Naive thymus-derived CD4-positive, alpha-beta T cell (primary cell): ENCODE measurements around the gene GHR. TPM values are rescaled to one million over a fixed set of nuclear protein-coding genes. Genes with fewer than 3 reads are reported as not detected.

Source experiments
- ATAC-seq: fragments of 150-1000 bp; cut with Tn5 transposase; 2 replicates; pipeline ENCODE4 v1.10.0; 2021; ENCODE audit warnings: mild to moderate bottlenecking, moderate library complexity
- CTCF ChIA-PET: fragments of 350-600 bp; sonication (Branson Sonifier 250); formaldehyde crosslinking; loops from one replicate; lab custom pipeline; 2021; ENCODE audit warnings: antibody characterized with exemption; lab: Charles Lee
- POLR2A ChIA-PET: fragments of 350-600 bp; sonication (Branson Sonifier 250); formaldehyde crosslinking; loops from one replicate; lab custom pipeline; 2021; ENCODE audit warnings: antibody characterized with exemption, inconsistent platforms; lab: Charles Lee
- DNase-seq, 9 donors: peaks; one replicate each; pipeline versions ENCODE4 v3.0.0 to v3.0.0-alpha.2; 2020 to 2022; ENCODE audit warnings: mixed read lengths in 1 of 9
- H3K27ac ChIP-seq: one replicate; pipeline ENCODE4 v1.7.0; 2013; ENCODE audit warnings: mild to moderate bottlenecking, low read depth, low read length, moderate library complexity
- H3K27me3 ChIP-seq, 2 donors: one replicate each; pipeline ENCODE4 v1.7.0; 2013; ENCODE audit warnings: low read length in 2 of 2, mild to moderate bottlenecking in 2 of 2, moderate library complexity in 2 of 2; ENCODE audit not compliant: control insufficient read depth in 2 of 2, insufficient read depth in 2 of 2
- H3K36me3 ChIP-seq, 3 experiments: 1 replicate in 2 of 3; 2 replicates in 1 of 3; pipeline ENCODE4 v1.7.0; 2013; ENCODE audit warnings: low read length in 3 of 3, mild to moderate bottlenecking in 3 of 3, moderate library complexity in 1 of 3; ENCODE audit not compliant: insufficient read depth in 3 of 3, control insufficient read depth in 2 of 3
- H3K4me1 ChIP-seq, 2 donors: one replicate each; pipeline ENCODE4 v1.7.0; 2013; ENCODE audit warnings: low read length in 2 of 2, mild to moderate bottlenecking in 2 of 2, moderate library complexity in 1 of 2; ENCODE audit not compliant: control insufficient read depth in 2 of 2, insufficient read depth in 2 of 2
- H3K4me3 ChIP-seq: 2 replicates; pipeline ENCODE4 v1.7.0; 2013; ENCODE audit warnings: mild to moderate bottlenecking, low read length
- H3K9me3 ChIP-seq, 3 experiments: 1 replicate in 2 of 3; 2 replicates in 1 of 3; pipeline ENCODE4 v1.7.0; 2013; ENCODE audit warnings: low read length in 3 of 3; ENCODE audit not compliant: control insufficient read depth in 2 of 3
- H3K27ac Mint-ChIP-seq, 9 donors: one replicate each; pipeline ENCODE4 v1.8.0; 2020 to 2022; ENCODE audit warnings: mixed read lengths in 9 of 9, mild to moderate bottlenecking in 8 of 9, moderate library complexity in 5 of 9, inconsistent platforms in 2 of 9
- H3K27me3 Mint-ChIP-seq, 5 donors: one replicate each; pipeline ENCODE4 v1.8.0; 2021 to 2022; ENCODE audit warnings: mixed read lengths in 5 of 5, mild to moderate bottlenecking in 1 of 5
- H3K36me3 Mint-ChIP-seq, 5 donors: one replicate each; pipeline ENCODE4 v1.8.0; 2020 to 2022; ENCODE audit warnings: mixed read lengths in 5 of 5, mild to moderate bottlenecking in 3 of 5, inconsistent platforms in 1 of 5
- H3K4me1 Mint-ChIP-seq, 7 donors: one replicate each; pipeline ENCODE4 v1.8.0; 2020 to 2022; ENCODE audit warnings: mixed read lengths in 7 of 7, mild to moderate bottlenecking in 3 of 7, inconsistent platforms in 1 of 7
- H3K4me3 Mint-ChIP-seq, 10 donors: one replicate each; pipeline ENCODE4 v1.8.0; 2020 to 2022; ENCODE audit warnings: mild to moderate bottlenecking in 10 of 10, mixed read lengths in 10 of 10, moderate library complexity in 6 of 10, inconsistent platforms in 2 of 10
- H3K9me3 Mint-ChIP-seq, 11 donors: one replicate each; pipeline ENCODE4 v1.8.0; 2020 to 2022; ENCODE audit warnings: mixed read lengths in 11 of 11, mild to moderate bottlenecking in 4 of 11, inconsistent platforms in 1 of 11, moderate library complexity in 1 of 11
- intact Hi-C, 2 donors: fragments of 100-400 bp; cut with micrococcal nuclease; formaldehyde crosslinking; loops; one replicate each; pipeline ENCODE4 v1.15.1; 2023
- polyA plus RNA-seq, 2 donors: library from polyadenylated mRNA; unstranded; fragments of 300-500 nt; fragmentation: Illumina TruSeq; gene quantifications; one replicate each; pipeline ENCODE4 v1.2.3, GENCODE V29; 2021
- total RNA-seq, 6 experiments: library from RNA in 5 of 6; stranded (reverse) in 5 of 6; gene quantifications; 1 replicate in 5 of 6; 2 replicates in 1 of 6; pipeline ENCODE4 v1.2.3 and lab custom pipeline; 2021 to 2026

GHR gene
- total and polyA plus RNA-seq, 7 experiments from 2014 or later, result not detected

DNA sequence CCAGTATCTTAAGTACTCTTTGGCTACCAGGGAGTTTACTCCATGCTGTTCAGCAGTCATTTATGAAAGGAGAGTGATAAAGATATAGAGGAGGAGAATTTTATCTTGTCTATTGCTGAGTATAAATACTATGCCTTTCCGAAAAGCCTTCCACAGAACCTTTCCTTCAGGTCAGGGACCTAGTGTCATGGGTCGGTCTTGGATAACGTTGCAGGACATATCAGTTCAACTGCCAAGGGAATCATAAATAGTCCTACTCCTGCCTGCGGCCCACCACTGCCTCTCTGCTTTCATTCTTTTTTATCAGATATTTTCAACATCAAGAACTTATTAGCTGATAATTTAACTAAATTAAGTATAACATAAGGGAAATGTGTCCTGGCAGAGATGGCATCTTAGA is 211.3 kb downstream of the GHR start:
- no peaks in the 10 kb centered on the region for H3K9me3 ChIP-seq
- Mint-ChIP-seq H3K4me3 (no peak overlapping the region), H3K27me3 (peaks cover 4 to 16% (median 7%) of the 10 kb centered on the region in 5 donors), H3K36me3 (no peaks in the 10 kb centered on the region), H3K27ac (no peak overlapping the region), H3K9me3 (no peaks in the 10 kb centered on the region), H3K4me1 (no peaks in the 10 kb centered on the region)
- POLR2A ChIA-PET, result no interaction called here
- H3K4me1 ChIP-seq, result no peaks in the 10 kb centered on the region
- DNase-seq (no peak), ATAC-seq (no peak)
- H3K4me3 ChIP-seq, result no peak overlapping the region
- intact Hi-C loops, result no loop called here
- no peak overlapping the region for H3K27ac ChIP-seq
- CTCF ChIA-PET, result no interaction called here
- no peaks in the 10 kb centered on the region for H3K27me3 ChIP-seq
- no peaks in the 10 kb centered on the region for H3K36me3 ChIP-seq

DNA sequence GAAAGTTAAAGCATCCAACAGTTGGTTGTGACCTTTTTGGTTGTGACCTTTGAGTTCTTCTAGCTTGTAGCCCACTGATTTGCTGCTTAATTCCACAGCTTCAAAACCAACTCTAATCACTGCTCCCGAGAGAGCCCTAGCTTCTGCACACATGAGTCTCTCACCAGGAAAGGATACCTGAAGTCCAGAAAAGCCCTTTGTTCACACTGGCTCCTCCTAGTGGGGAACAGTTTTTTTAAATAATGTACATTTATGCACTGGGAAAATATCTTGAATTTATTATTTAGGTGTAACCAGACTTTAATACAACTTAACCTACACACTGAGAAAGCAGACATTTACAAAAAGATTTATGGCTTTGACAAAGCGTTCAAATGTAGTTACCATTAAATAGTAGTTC is 213.2 kb downstream of the GHR start:
- Histone ChIP-seq H3K27ac (no peak overlapping the region), H3K4me3 (no peak overlapping the region), H3K27me3 (no peaks in the 10 kb centered on the region), H3K9me3 (no peaks in the 10 kb centered on the region), H3K36me3 (no peaks in the 10 kb centered on the region), H3K4me1 (no peaks in the 10 kb centered on the region)
- Mint-ChIP-seq H3K27ac (no peak overlapping the region), H3K4me3 (no peak overlapping the region), H3K36me3 (no peaks in the 10 kb centered on the region), H3K9me3 (no peaks in the 10 kb centered on the region), H3K4me1 (no peaks in the 10 kb centered on the region), H3K27me3 (peaks cover 4 to 32% (median 11%) of the 10 kb centered on the region in 5 donors)
- DNase-seq (no peak), ATAC-seq (no peak)
- CTCF ChIA-PET, result no interaction called here
- POLR2A ChIA-PET, result no interaction called here
- intact Hi-C loops, result no loop called here

DNA sequence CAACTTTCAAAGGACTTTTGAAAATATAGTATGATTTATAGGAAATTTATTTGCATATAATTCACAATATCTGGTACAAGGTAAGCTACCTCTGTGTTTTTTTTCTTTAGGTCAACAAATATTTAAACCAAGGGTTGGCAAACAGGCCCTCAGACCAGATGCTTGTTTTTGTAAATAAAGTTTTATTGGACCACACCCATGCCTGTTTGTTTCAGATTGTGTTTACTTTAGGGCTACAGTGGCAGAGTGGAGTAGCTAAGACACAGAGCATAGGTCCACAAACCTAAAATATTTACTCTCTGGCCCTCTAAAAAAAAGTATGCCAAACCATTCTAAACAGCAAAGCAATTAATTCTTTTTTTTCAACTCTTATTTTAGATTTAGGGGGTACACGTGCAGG is 213.7 kb downstream of the GHR start:
- Histone ChIP-seq H3K4me1 (no peaks in the 10 kb centered on the region), H3K27me3 (no peaks in the 10 kb centered on the region), H3K9me3 (no peaks in the 10 kb centered on the region), H3K4me3 (no peak overlapping the region), H3K27ac (no peak overlapping the region), H3K36me3 (no peaks in the 10 kb centered on the region)
- Mint-ChIP-seq H3K4me3 (no peak overlapping the region), H3K27me3 (peaks cover 4 to 36% (median 16%) of the 10 kb centered on the region in 5 donors), H3K4me1 (no peaks in the 10 kb centered on the region), H3K36me3 (no peaks in the 10 kb centered on the region), H3K27ac (no peak overlapping the region), H3K9me3 (no peaks in the 10 kb centered on the region)
- POLR2A ChIA-PET, result no interaction called here
- ATAC-seq (no peak), DNase-seq (no peak)
- intact Hi-C loops, result no loop called here
- CTCF ChIA-PET, result no interaction called here

DNA sequence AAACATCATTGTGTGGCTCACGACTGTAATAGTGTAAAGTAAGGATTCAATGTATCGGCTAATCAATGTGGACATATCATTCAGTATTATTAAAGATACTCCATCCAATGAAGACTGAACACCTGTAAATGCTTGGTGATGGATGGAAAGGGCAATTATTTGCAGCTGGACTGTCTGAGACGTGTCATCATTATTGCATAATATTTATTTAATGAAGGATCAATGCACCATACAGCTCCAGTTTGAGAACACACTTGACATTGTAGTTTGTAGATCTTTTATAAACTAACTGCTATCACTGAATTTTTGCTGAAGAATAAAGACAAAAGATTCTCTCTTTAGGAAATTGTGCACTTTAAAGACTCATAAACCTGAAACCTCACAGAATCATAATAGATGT is 215.7 kb downstream of the GHR start:
- H3K27ac Mint-ChIP-seq, result no peak overlapping the region
- no peaks in the 10 kb centered on the region for H3K36me3 ChIP-seq
- no peaks in the 10 kb centered on the region for H3K27me3 ChIP-seq
- H3K9me3 Mint-ChIP-seq, result no peaks in the 10 kb centered on the region
- ATAC-seq (no peak), DNase-seq (no peak)
- H3K9me3 ChIP-seq, result no peaks in the 10 kb centered on the region
- H3K4me1 ChIP-seq, result no peaks in the 10 kb centered on the region
- no peaks in the 10 kb centered on the region for H3K4me1 Mint-ChIP-seq
- no peak overlapping the region for H3K27ac ChIP-seq
- intact Hi-C loops, result no loop called here
- H3K4me3 Mint-ChIP-seq, result no peak overlapping the region
- H3K27me3 Mint-ChIP-seq, result peaks cover 0 to 32% (median 20%) of the 10 kb centered on the region in 5 donors
- no peaks in the 10 kb centered on the region for H3K36me3 Mint-ChIP-seq
- POLR2A ChIA-PET, result no interaction called here
- H3K4me3 ChIP-seq, result no peak overlapping the region
- CTCF ChIA-PET, result no interaction called here

DNA sequence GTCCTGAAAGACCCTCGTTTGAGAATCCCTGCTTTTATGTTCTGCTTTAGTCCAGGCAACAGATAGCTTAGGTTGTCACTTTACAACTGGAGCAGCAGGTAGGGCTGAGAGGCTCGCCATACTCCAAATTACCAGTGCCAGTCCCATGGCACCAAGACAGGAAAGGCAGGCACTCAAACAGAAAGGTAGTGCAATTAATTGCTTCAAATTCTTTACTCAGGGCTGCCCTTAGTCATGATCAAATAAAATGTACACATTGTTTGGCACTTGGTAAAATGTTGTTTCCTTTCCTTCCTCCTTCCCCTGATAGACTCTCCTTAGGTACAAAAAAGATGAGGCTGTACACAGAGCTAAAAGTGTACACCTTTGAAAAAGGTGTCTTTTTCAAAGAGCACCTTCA is 217.6 kb downstream of the GHR start:
- H3K4me3 Mint-ChIP-seq, result no peak overlapping the region
- intact Hi-C loops, result no loop called here
- H3K27me3 Mint-ChIP-seq, result peaks cover 2 to 47% (median 28%) of the 10 kb centered on the region in 5 donors
- no peaks in the 10 kb centered on the region for H3K4me1 Mint-ChIP-seq
- no peak overlapping the region for H3K27ac Mint-ChIP-seq
- H3K4me3 ChIP-seq, result no peak overlapping the region
- H3K9me3 Mint-ChIP-seq, result no peaks in the 10 kb centered on the region
- no peaks in the 10 kb centered on the region for H3K36me3 Mint-ChIP-seq
- no peaks in the 10 kb centered on the region for H3K9me3 ChIP-seq
- ChIA-PET POLR2A (no interaction called here), CTCF (no interaction called here)
- H3K27me3 ChIP-seq, result no peaks in the 10 kb centered on the region
- no peak for DNase-seq
- ATAC-seq, result no peak
- H3K36me3 ChIP-seq, result no peaks in the 10 kb centered on the region
- H3K27ac ChIP-seq, result no peak overlapping the region
- no peaks in the 10 kb centered on the region for H3K4me1 ChIP-seq

DNA sequence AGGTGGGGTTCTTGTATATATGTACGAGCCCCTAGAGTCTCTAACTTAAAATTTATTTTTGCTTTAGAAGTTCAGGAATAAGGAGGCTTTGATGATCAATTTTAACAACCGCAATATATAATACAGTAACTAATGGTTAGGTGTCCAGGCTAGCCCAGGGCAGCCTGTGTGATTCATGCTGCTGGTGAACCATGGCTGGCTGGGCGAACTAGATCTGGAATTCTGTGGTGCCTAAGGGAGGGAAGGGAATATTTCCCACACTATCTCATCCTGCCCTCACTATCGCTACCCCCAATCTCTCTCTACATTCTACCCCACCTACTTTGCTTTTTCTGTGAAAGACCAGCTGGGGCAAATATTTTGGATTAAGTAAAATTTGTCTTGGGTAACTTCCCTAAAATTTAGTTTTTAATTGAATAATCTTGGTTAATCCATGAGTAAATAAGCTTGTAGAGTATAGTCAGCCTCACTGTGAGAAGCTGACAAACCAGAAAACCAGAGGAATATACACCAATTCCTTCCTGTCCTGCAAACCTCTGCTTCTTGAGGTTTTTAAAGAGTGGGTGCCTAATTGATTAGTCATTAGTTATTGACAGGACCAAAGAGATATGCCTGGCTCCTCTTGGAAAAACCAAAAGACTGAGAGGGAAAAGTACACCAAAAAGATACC is 218.2 kb downstream of the GHR start:
- POLR2A ChIA-PET, result no interaction called here
- no peak overlapping the region for H3K27ac ChIP-seq
- H3K4me1 Mint-ChIP-seq, result no peaks in the 10 kb centered on the region
- H3K27me3 Mint-ChIP-seq, result peaks cover 2 to 47% (median 28%) of the 10 kb centered on the region in 5 donors
- no peak overlapping the region for H3K4me3 ChIP-seq
- CTCF ChIA-PET, result no interaction called here
- H3K4me1 ChIP-seq, result no peaks in the 10 kb centered on the region
- H3K4me3 Mint-ChIP-seq, result no peak overlapping the region
- H3K36me3 Mint-ChIP-seq, result no peaks in the 10 kb centered on the region
- no peaks in the 10 kb centered on the region for H3K27me3 ChIP-seq
- DNase-seq, result no peak
- intact Hi-C loops, result no loop called here
- no peaks in the 10 kb centered on the region for H3K9me3 ChIP-seq
- no peak for ATAC-seq
- no peaks in the 10 kb centered on the region for H3K36me3 ChIP-seq
- H3K9me3 Mint-ChIP-seq, result no peaks in the 10 kb centered on the region
- H3K27ac Mint-ChIP-seq, result no peak overlapping the region

DNA sequence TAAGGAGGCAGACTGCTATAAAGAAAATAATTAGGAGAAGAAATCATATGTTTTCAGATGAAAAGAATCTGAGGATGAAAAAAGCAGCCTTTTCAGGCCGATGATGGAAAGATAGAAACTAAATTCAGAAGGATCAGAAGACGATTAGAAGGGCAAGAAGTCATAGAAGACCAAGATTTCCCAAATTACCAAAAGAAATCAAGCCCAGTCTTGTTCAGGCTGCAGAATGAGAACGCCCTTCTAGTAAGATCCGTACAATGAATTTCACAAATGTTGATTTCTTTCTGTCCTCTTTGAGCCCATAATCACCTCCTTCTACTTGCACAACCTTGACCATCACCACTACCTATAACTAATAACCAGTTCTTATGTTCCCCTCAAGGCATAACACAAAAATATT is 218.8 kb downstream of the GHR start:
- intact Hi-C loops, result no loop called here
- no peak for DNase-seq
- Mint-ChIP-seq H3K36me3 (no peaks in the 10 kb centered on the region), H3K9me3 (no peaks in the 10 kb centered on the region), H3K4me1 (no peaks in the 10 kb centered on the region), H3K4me3 (no peak overlapping the region), H3K27me3 (peaks cover 2 to 47% (median 28%) of the 10 kb centered on the region in 5 donors), H3K27ac (no peak overlapping the region)
- Histone ChIP-seq H3K27ac (no peak overlapping the region), H3K27me3 (no peaks in the 10 kb centered on the region), H3K36me3 (no peaks in the 10 kb centered on the region), H3K4me1 (no peaks in the 10 kb centered on the region), H3K9me3 (no peaks in the 10 kb centered on the region), H3K4me3 (no peak overlapping the region)
- no peak for ATAC-seq
- CTCF ChIA-PET, result no interaction called here
- POLR2A ChIA-PET, result no interaction called here
